Measurements from ENCODE around the gene GRK7. TPM values are rescaled to one million over a fixed set of nuclear protein-coding genes. Genes with fewer than 3 reads are reported as not detected.

GRK7 gene
- total and polyA plus RNA-seq, 2 donors (not counting 3 experiments of a cell fraction or from before 2014, with no cell fraction given) = not detected

DNA sequence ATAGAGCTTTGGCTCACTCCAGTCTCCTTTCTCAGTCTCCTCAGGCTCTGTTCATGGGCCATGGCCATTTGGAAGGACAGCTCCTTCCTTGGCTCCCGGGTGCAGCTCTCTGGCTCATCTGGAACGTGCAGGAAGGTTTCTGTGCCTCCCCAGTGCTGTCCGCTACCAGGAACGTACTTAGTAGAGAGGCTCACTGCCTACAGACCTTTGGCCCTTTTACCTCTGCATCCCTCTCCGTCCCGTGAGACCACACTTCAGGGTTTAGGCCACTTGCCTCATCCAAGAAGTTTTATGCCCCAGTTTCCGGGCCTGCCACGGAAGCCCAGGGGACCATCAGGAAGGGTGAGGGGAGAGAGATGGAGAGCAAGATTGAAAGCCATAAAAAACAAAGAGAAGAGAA, 20.9 kb downstream of the GRK7 start:
- H3K9me3 ChIP-seq (replicated peaks; ENCODE audit: control insufficient read depth, insufficient read depth, low read length) = no peaks in the 10 kb centered on the region
- no peaks in the 10 kb centered on the region for H3K36me3 ChIP-seq (ENCODE audit: control insufficient read depth in 2 of 2, extremely low read depth in 1 of 2, insufficient read depth in 2 of 2, low read length in 2 of 2)
- no peak overlapping the region for H3K27ac ChIP-seq (ENCODE audit: insufficient read depth, low read depth, low read length)
- DNase-seq (ENCODE audit: low read depth, low spot score) = no peak
- POLR2A ChIA-PET = no interaction called here
- no peak overlapping the region for H2AFZ ChIP-seq (ENCODE audit: low read depth, low read length)
- FAIRE-seq = no peak
- no peak overlapping the region for H3K4me2 ChIP-seq (ENCODE audit: insufficient read depth, low read length)
- no peaks in the 10 kb centered on the region for H3K79me2 ChIP-seq (ENCODE audit: control insufficient read depth, insufficient read depth, low read length)
- CTCF ChIA-PET = interaction anchor here (2.4 kb wide), 1 partner anchor 91 kb away, joined by 28 read pairs; no protein-coding TSS in a partner anchor
- H3K9ac ChIP-seq (replicated peaks; ENCODE audit: extremely low read depth, insufficient read depth, low read length) = no peak overlapping the region
- dilution Hi-C loops (cut with MboI; ENCODE audit: extremely low pct_ligation_motif_present, low sequenced_read_pairs) = no loop called here
- intact Hi-C loops (cut with micrococcal nuclease) = no loop called here
- TF ChIP-seq GATA2 (IDR thresholded peaks at IDR 0.05; ENCODE audit: insufficient read depth, insufficient read length, low read depth, low read length) (no peak), POLR2A (IDR thresholded peaks at IDR 0.05; ENCODE audit: low read depth, low read length) (no peak), MYC (IDR thresholded peaks at IDR 0.05; ENCODE audit: low read depth, low read length) (no peak)
- H3K4me3 ChIP-seq (replicated peaks in 1 of 3; ENCODE audit: insufficient read depth in 1 of 3, low read depth in 1 of 3, low read length in 3 of 3) = no peak overlapping the region
- no peaks in the 10 kb centered on the region for H3K9me1 ChIP-seq (replicated peaks; ENCODE audit: control insufficient read depth, extremely low read depth, insufficient read depth, low read length)
- BruUV-seq (replicated peaks) = no TSS peak
- no peaks in the 10 kb centered on the region for H4K20me1 ChIP-seq (replicated peaks; ENCODE audit: control insufficient read depth, extremely low read depth, insufficient read depth, low read length)
- no peaks in the 10 kb centered on the region for H3K4me1 ChIP-seq (ENCODE audit: control insufficient read depth, extremely low read depth, insufficient read depth, low read length)
- peaks cover 0 to 3% of the 10 kb centered on the region in 2 experiments for H3K27me3 ChIP-seq (ENCODE audit: control insufficient read depth in 2 of 2, insufficient read depth in 2 of 2, low read length in 2 of 2)

DNA sequence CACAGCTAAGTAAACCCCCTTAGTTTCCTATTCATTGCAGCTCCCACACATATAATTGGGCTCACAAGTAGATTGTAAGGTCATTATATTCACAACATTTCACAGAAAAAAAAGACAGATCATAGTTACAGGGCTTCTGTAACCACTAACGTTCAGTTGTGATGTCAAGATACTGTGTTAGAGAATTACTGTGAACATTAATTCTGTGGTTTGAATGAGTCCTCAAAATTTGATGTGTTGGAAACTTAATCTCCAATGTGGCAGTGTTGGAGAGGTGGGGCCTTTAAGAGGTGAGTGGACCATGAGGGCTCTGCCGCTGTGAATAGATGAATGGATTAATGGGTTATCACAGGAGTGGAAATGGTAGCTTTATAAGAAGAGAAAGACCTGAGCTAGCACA, 21.3 kb downstream of the GRK7 start:
- Histone ChIP-seq H3K9ac (replicated peaks; ENCODE audit: extremely low read depth, insufficient read depth, low read length) (no peak overlapping the region), H3K4me1 (ENCODE audit: control insufficient read depth, extremely low read depth, insufficient read depth, low read length) (no peaks in the 10 kb centered on the region), H3K36me3 (ENCODE audit: control insufficient read depth in 2 of 2, extremely low read depth in 1 of 2, insufficient read depth in 2 of 2, low read length in 2 of 2) (no peaks in the 10 kb centered on the region), H3K79me2 (ENCODE audit: control insufficient read depth, insufficient read depth, low read length) (no peaks in the 10 kb centered on the region), H3K4me3 (replicated peaks in 1 of 3; ENCODE audit: insufficient read depth in 1 of 3, low read depth in 1 of 3, low read length in 3 of 3) (no peak overlapping the region), H3K4me2 (ENCODE audit: insufficient read depth, low read length) (no peak overlapping the region), H3K27ac (ENCODE audit: insufficient read depth, low read depth, low read length) (no peak overlapping the region), H2AFZ (ENCODE audit: low read depth, low read length) (no peak overlapping the region), H4K20me1 (replicated peaks; ENCODE audit: control insufficient read depth, extremely low read depth, insufficient read depth, low read length) (no peaks in the 10 kb centered on the region), H3K9me1 (replicated peaks; ENCODE audit: control insufficient read depth, extremely low read depth, insufficient read depth, low read length) (no peaks in the 10 kb centered on the region), H3K9me3 (replicated peaks; ENCODE audit: control insufficient read depth, insufficient read depth, low read length) (no peaks in the 10 kb centered on the region), H3K27me3 (ENCODE audit: control insufficient read depth in 2 of 2, insufficient read depth in 2 of 2, low read length in 2 of 2) (peaks cover 0 to 3% of the 10 kb centered on the region in 2 experiments)
- TF ChIP-seq EZH2 (IDR thresholded peaks at IDR 0.05; ENCODE audit: borderline replicate concordance, low read depth, low read length, severe bottlenecking) = no peak
- TF ChIP-seq, protein P1, sequence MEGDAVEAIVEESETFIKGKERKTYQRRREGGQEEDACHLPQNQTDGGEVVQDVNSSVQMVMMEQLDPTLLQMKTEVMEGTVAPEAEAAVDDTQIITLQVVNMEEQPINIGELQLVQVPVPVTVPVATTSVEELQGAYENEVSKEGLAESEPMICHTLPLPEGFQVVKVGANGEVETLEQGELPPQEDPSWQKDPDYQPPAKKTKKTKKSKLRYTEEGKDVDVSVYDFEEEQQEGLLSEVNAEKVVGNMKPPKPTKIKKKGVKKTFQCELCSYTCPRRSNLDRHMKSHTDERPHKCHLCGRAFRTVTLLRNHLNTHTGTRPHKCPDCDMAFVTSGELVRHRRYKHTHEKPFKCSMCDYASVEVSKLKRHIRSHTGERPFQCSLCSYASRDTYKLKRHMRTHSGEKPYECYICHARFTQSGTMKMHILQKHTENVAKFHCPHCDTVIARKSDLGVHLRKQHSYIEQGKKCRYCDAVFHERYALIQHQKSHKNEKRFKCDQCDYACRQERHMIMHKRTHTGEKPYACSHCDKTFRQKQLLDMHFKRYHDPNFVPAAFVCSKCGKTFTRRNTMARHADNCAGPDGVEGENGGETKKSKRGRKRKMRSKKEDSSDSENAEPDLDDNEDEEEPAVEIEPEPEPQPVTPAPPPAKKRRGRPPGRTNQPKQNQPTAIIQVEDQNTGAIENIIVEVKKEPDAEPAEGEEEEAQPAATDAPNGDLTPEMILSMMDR (IDR thresholded peaks at IDR 0.05; ENCODE audit: extremely low read depth in 1 of 2, insufficient read depth in 1 of 2, low read depth in 1 of 2, low read length in 2 of 2) = no peak
- TF ChIP-seq, protein P2, sequence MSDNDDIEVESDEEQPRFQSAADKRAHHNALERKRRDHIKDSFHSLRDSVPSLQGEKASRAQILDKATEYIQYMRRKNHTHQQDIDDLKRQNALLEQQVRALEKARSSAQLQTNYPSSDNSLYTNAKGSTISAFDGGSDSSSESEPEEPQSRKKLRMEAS (IDR thresholded peaks at IDR 0.05; ENCODE audit: insufficient read depth, insufficient read length) = no peak
- no peak for TF ChIP-seq GATA2 (IDR thresholded peaks at IDR 0.05; ENCODE audit: insufficient read depth, insufficient read length, low read depth, low read length)
- no peak for TF ChIP-seq POLR2A (IDR thresholded peaks at IDR 0.05; ENCODE audit: low read depth, low read length)
- TF ChIP-seq MYC (IDR thresholded peaks at IDR 0.05; ENCODE audit: low read depth, low read length) = no peak
- TF ChIP-seq JUN (IDR thresholded peaks at IDR 0.05; ENCODE audit: borderline replicate concordance, insufficient read depth, insufficient read length, low read depth) = no peak
- no peak for TF ChIP-seq FOS (IDR thresholded peaks at IDR 0.05; ENCODE audit: borderline replicate concordance, insufficient read depth, low read length)
- no peak for TF ChIP-seq POLR2AphosphoS5 (IDR thresholded peaks at IDR 0.05; ENCODE audit: insufficient read depth, low read depth, low read length)
- no TSS peak for BruUV-seq (replicated peaks)
- intact Hi-C loops (cut with micrococcal nuclease) = no loop called here
- DNase-seq (ENCODE audit: low read depth, low spot score) (no peak), FAIRE-seq (no peak)
- CTCF ChIA-PET = no interaction called here
- dilution Hi-C loops (cut with MboI; ENCODE audit: extremely low pct_ligation_motif_present, low sequenced_read_pairs) = no loop called here
- POLR2A ChIA-PET = no interaction called here

Measured in endothelial cell of umbilical vein (primary cell).